ENCODE measurements around the gene CAMKK2.
A peak's percentile ranks its signal among the peaks of the same experiment; 100 is the strongest.

The CAMKK2 gene

DNA sequence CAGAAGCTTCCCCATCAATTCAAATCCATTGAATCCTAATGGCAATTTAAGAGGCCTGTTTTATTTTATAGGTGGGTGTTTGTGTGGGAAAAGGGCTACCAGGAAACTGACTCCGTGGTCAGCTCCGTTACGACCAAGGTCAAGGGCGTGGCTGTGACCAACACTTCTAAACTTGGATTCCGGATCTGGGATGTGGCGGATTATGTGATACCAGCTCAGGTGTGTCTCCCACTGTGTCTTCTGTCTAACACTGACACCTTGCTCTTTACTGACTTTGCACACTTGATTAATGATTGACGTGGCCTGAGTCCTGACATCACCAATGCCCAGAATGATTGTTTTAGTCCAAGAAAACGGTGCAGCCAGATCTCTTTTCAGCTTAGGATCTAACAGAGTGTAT, 79.4 kb downstream of the CAMKK2 start:
- TF ChIP-seq CTCF (IDR thresholded peaks at IDR 0.05; ENCODE audit: insufficient read depth, low read depth, low read length, missing control alignments), result no peak
- no peak overlapping the region for H3K4me3 ChIP-seq (ENCODE audit: low read depth, low read length)
- no peak for DNase-seq (ENCODE audit: low read depth)

DNA sequence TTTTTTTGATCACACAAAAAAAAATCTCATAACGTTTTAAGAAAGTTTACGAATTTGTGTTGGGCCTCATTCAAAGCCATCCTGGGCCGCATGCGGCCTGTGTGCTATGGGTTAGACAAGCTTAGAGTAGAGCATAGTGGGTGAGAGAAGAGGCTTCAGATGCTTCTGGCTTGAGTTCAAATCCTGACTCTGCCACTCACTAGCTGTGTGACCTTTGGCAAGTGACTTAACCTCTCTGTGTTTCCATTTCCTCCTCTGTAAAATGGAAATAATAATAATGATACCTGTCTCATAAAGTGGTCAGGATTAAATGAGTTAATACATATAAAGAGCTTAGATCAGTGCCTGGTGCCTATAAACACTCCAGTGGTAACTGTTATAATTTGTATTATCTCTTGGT, 80.4 kb downstream of the CAMKK2 start:
- DNase-seq (ENCODE audit: low read depth), result no peak
- TF ChIP-seq CTCF (IDR thresholded peaks at IDR 0.05; ENCODE audit: insufficient read depth, low read depth, low read length, missing control alignments), result no peak
- no peak overlapping the region for H3K4me3 ChIP-seq (ENCODE audit: low read depth, low read length)

DNA sequence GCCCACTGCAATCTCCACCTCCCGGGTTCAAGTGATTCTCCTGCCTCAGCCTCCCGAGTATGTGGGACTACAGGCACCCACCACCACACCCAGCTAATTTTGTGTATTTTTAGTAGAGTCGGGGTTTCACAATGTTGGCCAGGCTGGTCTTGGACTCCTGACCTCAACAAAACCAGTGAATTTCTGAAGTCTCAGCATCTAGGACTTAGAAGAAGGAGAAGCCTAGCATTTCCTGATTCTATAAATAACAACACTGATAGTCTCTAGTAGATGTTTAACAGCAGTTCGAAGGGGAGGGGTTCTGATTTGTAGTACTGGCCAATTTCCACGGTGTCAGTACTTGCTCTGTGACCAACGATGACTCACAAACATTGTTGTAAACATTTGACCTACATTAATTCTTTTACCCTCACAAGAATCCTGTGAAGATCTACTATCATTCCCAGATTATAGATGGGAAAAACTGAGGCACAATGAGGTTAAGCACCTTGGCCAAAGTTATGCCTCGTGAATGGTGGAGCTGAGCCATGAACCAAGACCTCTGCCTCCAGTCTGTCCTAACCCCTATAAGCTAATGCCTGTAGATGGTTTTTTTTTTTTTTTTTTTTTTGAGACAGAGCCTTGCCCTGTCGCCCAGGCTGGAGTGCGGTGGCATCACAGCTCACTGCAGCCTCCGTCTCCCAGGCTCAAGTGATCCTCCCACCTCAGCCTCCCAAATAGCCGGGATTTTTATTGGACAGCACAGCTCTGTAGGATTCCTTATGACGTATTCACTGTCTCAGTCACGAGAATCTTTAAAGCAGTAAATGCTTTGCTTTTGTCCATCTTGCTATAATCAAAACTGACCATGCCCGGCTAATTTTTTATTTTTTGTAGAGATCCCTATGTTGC, 81.4 kb downstream of the CAMKK2 start:
- DNase-seq (ENCODE audit: low read depth), result peak; percentile 40
- no peak overlapping the region for H3K4me3 ChIP-seq (ENCODE audit: low read depth, low read length)
- TF ChIP-seq CTCF (IDR thresholded peaks at IDR 0.05; ENCODE audit: insufficient read depth, low read depth, low read length, missing control alignments), result no peak

DNA sequence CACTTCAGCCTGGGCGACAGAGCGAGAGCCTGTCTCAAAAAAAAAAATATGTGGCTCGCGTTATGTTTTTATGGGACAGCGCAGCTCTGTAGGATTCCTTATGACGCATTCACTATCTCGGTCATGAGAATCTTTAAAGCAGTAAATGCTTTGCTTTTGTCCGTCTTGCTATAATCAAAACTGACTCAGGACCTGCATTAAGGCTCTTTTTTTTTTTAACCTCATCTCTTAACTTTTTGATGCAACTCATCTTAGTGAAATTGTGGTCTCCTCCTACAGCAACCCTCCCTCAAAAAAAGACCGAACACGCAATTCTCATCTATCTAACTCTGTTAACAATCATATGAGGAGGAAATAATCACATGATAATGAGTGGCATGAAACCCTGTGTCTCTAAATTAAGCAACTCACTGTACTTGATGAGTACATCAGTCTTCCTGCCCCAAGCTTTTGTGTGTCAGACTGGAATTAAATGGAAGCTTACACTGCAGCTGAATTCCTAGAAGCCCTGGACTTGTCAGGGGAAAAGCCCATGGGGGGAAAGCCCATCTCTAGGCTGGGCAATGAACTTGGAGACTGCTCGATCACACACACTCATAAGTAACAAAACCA, 82.2 kb downstream of the CAMKK2 start:
- H3K4me3 ChIP-seq (ENCODE audit: low read depth, low read length), result 0 out of 2 replicates have a peak overlapping the region, but pooled peaks have one; percentile 16
- DNase-seq (ENCODE audit: low read depth), result peak; percentile 42
- TF ChIP-seq CTCF (IDR thresholded peaks at IDR 0.05; ENCODE audit: insufficient read depth, low read depth, low read length, missing control alignments), result no peak

DNA sequence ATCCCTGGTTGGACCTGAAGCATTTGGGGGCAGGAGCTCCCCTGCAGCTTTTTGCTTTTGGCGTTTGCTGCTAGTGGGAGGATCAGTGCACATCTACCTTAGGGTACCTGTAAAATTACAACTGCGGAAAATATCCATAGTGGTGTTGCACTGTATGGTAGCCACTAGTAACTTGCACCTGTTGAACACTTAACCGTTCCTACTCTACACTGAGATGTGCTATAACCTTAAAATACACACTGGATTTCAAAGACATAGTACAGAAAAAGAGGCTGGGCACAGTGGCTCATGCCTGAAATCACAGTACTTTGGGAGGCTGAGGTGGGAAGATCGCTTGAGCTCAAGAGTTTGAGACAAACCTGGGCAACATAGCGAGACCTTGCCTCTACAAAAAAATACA, 83.6 kb downstream of the CAMKK2 start:
- no peak for DNase-seq (ENCODE audit: low read depth)
- H3K4me3 ChIP-seq (ENCODE audit: low read depth, low read length), result no peak overlapping the region
- TF ChIP-seq CTCF (IDR thresholded peaks at IDR 0.05; ENCODE audit: insufficient read depth, low read depth, low read length, missing control alignments), result no peak

DNA sequence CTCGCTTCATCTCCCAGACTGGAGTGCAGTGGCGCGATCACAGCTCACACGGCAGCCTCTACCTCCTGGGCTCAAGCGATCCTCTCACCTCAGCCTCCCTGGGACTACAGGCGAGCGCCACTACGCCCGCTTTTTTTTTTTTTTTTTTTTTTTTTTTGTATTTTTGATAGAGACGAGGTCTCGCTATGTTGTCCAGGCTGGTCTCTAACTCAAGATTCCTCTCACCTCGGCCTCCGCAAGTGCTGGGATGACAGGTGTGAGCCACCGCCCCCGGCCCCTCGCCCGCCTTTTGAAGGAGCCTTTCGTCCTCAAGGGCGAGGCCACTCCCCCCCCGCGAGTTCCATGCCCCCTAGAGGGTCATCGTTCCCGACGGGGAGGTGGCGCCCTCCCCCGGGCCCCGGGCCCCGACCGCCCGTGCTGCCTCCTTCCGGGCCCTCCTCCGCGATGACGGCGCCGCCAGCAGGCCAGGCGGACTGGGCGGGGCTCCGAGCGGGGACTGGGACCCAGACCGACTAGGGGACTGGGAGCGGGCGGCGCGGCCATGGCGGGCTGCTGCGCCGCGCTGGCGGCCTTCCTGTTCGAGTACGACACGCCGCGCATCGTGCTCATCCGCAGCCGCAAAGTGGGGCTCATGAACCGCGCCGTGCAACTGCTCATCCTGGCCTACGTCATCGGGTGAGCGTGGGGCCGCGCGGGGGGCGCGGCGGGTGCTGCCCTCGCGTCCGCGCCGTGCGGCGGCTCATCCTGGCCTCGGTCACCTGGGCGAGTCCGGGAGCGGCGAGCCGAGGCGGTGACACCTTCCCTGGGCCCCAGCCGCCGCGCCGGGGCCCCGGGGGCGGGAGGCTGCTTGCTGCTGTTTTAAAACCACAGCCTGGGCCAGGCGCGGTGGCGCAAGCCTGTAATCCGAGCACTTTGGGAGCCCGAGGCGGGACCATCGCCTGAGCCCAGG, 86.6 kb downstream of the CAMKK2 start, which contains the start of gene P2RX4:
Gene P2RX4, plus strand, starts transcription at position 506 of the 949 bp plus-strand sequence. Its CDS starts 36 bp downstream, at position 542.
- peak; percentile 44 for TF ChIP-seq CTCF (IDR thresholded peaks at IDR 0.05; ENCODE audit: insufficient read depth, low read depth, low read length, missing control alignments)

More for the DNA sequence above, 86.6 kb downstream of the CAMKK2 start, which contains the start of gene P2RX4:
- H3K4me3 ChIP-seq (ENCODE audit: low read depth, low read length), result peak within 1 kb of the TSS; percentile 56
- peak; percentile 93 for DNase-seq (ENCODE audit: low read depth)
